Measurements from ENCODE around the gene ZNG1A.
"Not testable (repeated sequence)": the region's sequence is repeated elsewhere in the genome, so short reads cannot be mapped to it uniquely, and the experiment has no call there.

ZNG1A gene

GRCh38 chr9:99867-100266, 79.0 kb downstream of the ZNG1A start:
- not testable (repeated sequence) for FAIRE-seq; DNase-seq (ENCODE audit: low spot score)

- DNase-seq (ENCODE audit: low spot score); FAIRE-seq: not testable (repeated sequence)
Measured at GRCh38 chr9:98775-99174, 80.1 kb downstream of the ZNG1A start.

DNA sequence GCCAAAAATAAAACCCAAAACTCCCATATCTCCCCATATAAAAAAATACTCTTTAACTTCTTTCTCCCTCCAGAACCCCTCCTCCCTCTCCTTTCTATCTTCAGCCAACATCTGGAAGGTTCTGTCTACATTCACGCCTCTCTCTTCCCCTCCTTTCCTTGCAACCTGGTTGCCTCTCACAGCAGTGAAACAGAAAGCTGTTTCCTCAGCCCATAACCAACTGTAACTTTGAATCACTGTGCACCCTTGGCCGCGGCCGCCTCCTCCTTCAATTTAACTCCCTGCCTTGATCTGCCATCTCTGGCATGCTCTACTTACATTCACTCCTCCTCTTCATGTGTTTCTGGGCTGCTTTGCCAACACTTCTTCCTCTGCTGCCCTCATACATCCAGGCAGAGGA, 83.9 kb downstream of the ZNG1A start:
- FAIRE-seq; DNase-seq (ENCODE audit: low spot score): not testable (repeated sequence)

- not testable (repeated sequence) for DNase-seq (ENCODE audit: low spot score); FAIRE-seq
Measured at GRCh38 chr9:94323-94722, 84.5 kb downstream of the ZNG1A start.

- not testable (repeated sequence) for FAIRE-seq; DNase-seq (ENCODE audit: low spot score)
Measured at GRCh38 chr9:93909-94308, 84.9 kb downstream of the ZNG1A start.

GRCh38 chr9:90851-91250, 88.0 kb downstream of the ZNG1A start:
- not testable (repeated sequence) for FAIRE-seq; DNase-seq (ENCODE audit: low spot score)

GRCh38 chr9:88396-89037, 90.3 kb downstream of the ZNG1A start:
- DNase-seq (ENCODE audit: low spot score); FAIRE-seq: not testable (repeated sequence)

- FAIRE-seq; DNase-seq (ENCODE audit: low spot score): not testable (repeated sequence)
Measured at GRCh38 chr9:87860-88259, 91.0 kb downstream of the ZNG1A start.

GRCh38 chr9:87105-87504, 91.8 kb downstream of the ZNG1A start:
- not testable (repeated sequence) for DNase-seq (ENCODE audit: low spot score); FAIRE-seq

GRCh38 chr9:86697-87096, 92.2 kb downstream of the ZNG1A start:
- not testable (repeated sequence) for DNase-seq (ENCODE audit: low spot score); FAIRE-seq

- not testable (repeated sequence) for DNase-seq (ENCODE audit: low spot score); FAIRE-seq
Measured at GRCh38 chr9:82932-83689, 95.7 kb downstream of the ZNG1A start.

DNA sequence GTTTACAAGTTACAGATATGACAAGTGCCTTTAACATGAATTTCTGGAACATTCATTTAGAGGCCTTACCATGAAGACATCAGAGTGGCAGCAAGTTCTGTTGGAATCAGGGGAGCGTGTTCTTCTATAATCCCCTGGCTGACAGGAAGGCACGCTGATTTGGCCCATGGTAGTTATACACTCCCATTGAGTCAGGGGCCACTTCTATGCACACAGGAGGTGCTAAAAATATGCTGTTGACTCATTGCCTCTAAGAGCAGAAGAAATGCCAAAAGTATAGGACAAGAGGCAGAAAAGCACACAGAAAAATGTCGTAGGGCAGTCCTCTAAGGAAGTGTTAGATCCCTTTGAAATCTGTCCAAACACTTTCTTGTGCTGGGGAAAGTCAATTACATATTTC, 100.5 kb downstream of the ZNG1A start:
- not testable (repeated sequence) for FAIRE-seq; DNase-seq (ENCODE audit: low spot score)

DNA sequence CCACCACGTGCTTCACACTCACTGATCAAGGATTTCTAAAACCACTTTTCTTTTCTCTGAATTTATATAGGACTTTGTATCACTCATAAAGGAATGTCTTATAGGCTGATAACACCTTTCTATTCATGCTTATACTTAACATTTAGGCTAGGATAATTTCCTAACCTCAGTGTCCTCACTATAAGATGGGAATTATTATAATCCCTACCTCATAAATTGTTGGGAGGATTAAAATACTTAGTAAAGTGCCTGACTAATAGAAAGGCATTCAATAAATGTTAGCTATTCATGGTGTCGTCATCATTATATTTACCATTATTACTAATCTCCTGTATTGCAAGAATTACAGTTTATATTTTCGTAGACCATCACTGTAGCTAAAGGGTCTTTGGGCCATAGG, 102.5 kb downstream of the ZNG1A start:
- not testable (repeated sequence) for DNase-seq (ENCODE audit: low spot score); FAIRE-seq

DNA sequence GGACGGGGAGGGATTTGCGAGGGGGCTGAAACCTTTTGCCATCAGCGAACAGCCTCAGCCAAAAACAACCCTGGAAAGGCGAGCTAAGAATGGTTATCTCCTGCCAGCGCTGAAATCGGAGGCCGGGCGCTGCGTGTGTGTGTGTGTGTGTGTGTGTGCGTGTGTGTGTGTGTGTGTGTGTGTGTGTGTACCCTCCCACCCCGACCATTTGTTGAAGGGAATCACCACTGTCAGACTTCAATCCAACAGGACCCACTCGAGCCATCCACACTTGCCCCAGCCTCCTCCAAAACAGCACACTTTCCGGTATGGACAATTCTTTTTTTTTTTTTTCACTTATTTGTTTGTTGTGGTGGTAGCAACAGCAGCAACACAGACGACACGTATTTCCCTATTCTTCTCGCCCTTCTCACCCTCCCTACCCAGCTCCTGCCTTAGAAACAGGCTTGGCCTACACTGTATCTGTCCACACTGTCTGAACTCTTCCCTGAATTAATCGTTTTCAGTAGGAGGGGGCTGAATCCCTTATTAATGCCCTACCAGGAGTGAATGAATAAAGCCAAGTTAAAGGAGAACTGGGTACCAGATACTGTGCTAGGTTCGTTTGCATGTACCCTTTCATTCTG, 104.8 kb downstream of the ZNG1A start:
- not testable (repeated sequence) for FAIRE-seq

GRCh38 chr9:73076-73899, 105.6 kb downstream of the ZNG1A start:
- not testable (repeated sequence) for FAIRE-seq; DNase-seq (ENCODE audit: low spot score)

More for the DNA sequence above, 104.8 kb downstream of the ZNG1A start:
- not testable (repeated sequence) for DNase-seq (ENCODE audit: low spot score)

Data from RCC 7860 (cell line).